Astrocyte (in vitro differentiated cells and primary cell): ENCODE measurements around the gene IQSEC2. TPM values are rescaled to one million over a fixed set of nuclear protein-coding genes. Genes with fewer than 3 reads are reported as not detected.

ENCODE experiments used
- DNase-seq: peaks from one replicate; pipeline ENCODE4 v3.0.0-alpha.2; 2010; ENCODE audit warnings: low read depth
- FAIRE-seq: peaks from 2 replicates; lab custom pipeline; 2011; peaks lifted over from hg19 to GRCh38; lab: Jason Lieb, UNC
- H2AFZ ChIP-seq: 2 replicates; pipeline ENCODE4 v1.6.0; 2012; ENCODE audit warnings: low read depth, low read length, inconsistent platforms
- H3K27ac ChIP-seq: 2 replicates; pipeline ENCODE4 v1.5.1; 2011; ENCODE audit warnings: low read depth, low read length, inconsistent platforms
- H3K27me3 ChIP-seq: 2 replicates; pipeline ENCODE4 v1.6.0; 2011; ENCODE audit warnings: low read length, inconsistent platforms; ENCODE audit not compliant: insufficient read depth
- H3K36me3 ChIP-seq: 2 replicates; pipeline ENCODE4 v1.5.1; 2011; ENCODE audit warnings: low read length, inconsistent platforms; ENCODE audit not compliant: insufficient read depth
- H3K4me1 ChIP-seq: 2 replicates; pipeline ENCODE4 v1.5.1; 2011; ENCODE audit warnings: low read length, inconsistent platforms; ENCODE audit not compliant: insufficient read depth
- H3K4me2 ChIP-seq: 2 replicates; pipeline ENCODE4 v1.6.0; 2012; ENCODE audit warnings: low read length, inconsistent platforms
- H3K4me3 ChIP-seq: 2 replicates; pipeline ENCODE4 v1.5.1; 2011; ENCODE audit warnings: low read depth, mild to moderate bottlenecking, low read length, inconsistent platforms; ENCODE audit not compliant: insufficient read depth
- H3K79me2 ChIP-seq: 2 replicates; pipeline ENCODE4 v1.6.0; 2012; ENCODE audit warnings: mild to moderate bottlenecking, low read length, inconsistent platforms; ENCODE audit not compliant: insufficient read depth
- H3K9ac ChIP-seq: 2 replicates; pipeline ENCODE4 v1.6.0; 2012; ENCODE audit warnings: mild to moderate bottlenecking, low read length, inconsistent platforms
- H3K9me3 ChIP-seq: 2 replicates; pipeline ENCODE4 v1.5.1; 2012; ENCODE audit warnings: low read depth, mild to moderate bottlenecking, low read length, inconsistent platforms; ENCODE audit not compliant: insufficient read depth
- H4K20me1 ChIP-seq: 2 replicates; pipeline ENCODE4 v1.6.0; 2012; ENCODE audit warnings: low read length, inconsistent platforms; ENCODE audit not compliant: insufficient read depth
- H3K27ac Mint-ChIP-seq: one replicate; pipeline ENCODE4 v1.8.0; 2021; ENCODE audit warnings: mild to moderate bottlenecking, mixed read lengths; ENCODE audit not compliant: unreplicated experiment
- H3K27me3 Mint-ChIP-seq: one replicate; pipeline ENCODE4 v1.8.0; 2021; ENCODE audit warnings: low read depth, mixed read lengths; ENCODE audit not compliant: unreplicated experiment
- H3K36me3 Mint-ChIP-seq: one replicate; pipeline ENCODE4 v1.8.0; 2021; ENCODE audit warnings: low read depth, mixed read lengths; ENCODE audit not compliant: unreplicated experiment
- H3K4me1 Mint-ChIP-seq: one replicate; pipeline ENCODE4 v1.8.0; 2021; ENCODE audit warnings: low read depth, mixed read lengths; ENCODE audit not compliant: unreplicated experiment
- H3K4me3 Mint-ChIP-seq: one replicate; pipeline ENCODE4 v1.8.0; 2021; ENCODE audit warnings: mild to moderate bottlenecking, moderate library complexity, mixed read lengths; ENCODE audit not compliant: unreplicated experiment
- H3K9me3 Mint-ChIP-seq: one replicate; pipeline ENCODE4 v1.8.0; 2021; ENCODE audit warnings: mild to moderate bottlenecking, mixed read lengths; ENCODE audit not compliant: unreplicated experiment
- CTCF ChIP-seq: IDR thresholded peaks from 2 replicates; pipeline ENCODE4 v1.5.1; 2011; ENCODE audit warnings: low read depth, mild to moderate bottlenecking, inconsistent platforms, low read length, moderate library complexity; ENCODE audit not compliant: insufficient read depth
- EZH2 ChIP-seq: IDR thresholded peaks from 2 replicates; pipeline ENCODE4 v1.6.1; 2012; ENCODE audit warnings: mild to moderate bottlenecking, low read length, inconsistent platforms; ENCODE audit not compliant: insufficient read depth
- total RNA-seq: library from RNA; stranded (reverse); gene quantifications from 2 replicates; pipeline ENCODE4 v1.2.1, GENCODE V29; 2021

The IQSEC2 gene
- total RNA-seq, 1 donor from 2014 or later, result 8.2 TPM

GRCh38 chrX:53262918-53263394, 18.4 kb downstream of the IQSEC2 start:
- Histone ChIP-seq H3K36me3 (no peaks in the 10 kb centered on the region), H3K27me3 (no peaks in the 10 kb centered on the region), H3K9me3 (no peaks in the 10 kb centered on the region), H4K20me1 (peaks cover 8% of the 10 kb centered on the region), H3K4me3 (no peak overlapping the region), H3K4me1 (peaks cover 15% of the 10 kb centered on the region), H3K27ac (no peak overlapping the region), H3K4me2 (peak overlapping the region; percentile 65), H2AFZ (no peak overlapping the region), H3K9ac (no peak overlapping the region), H3K79me2 (no peaks in the 10 kb centered on the region)
- peaks cover under 1% of the 10 kb centered on the region for H3K27me3 Mint-ChIP-seq
- peaks cover under 1% of the 10 kb centered on the region for H3K9me3 Mint-ChIP-seq
- DNase-seq (peak; percentile 56), FAIRE-seq (peak; percentile 97)
- H3K36me3 Mint-ChIP-seq, result peaks cover 5% of the 10 kb centered on the region
- H3K4me3 Mint-ChIP-seq, result no peak overlapping the region
- no peak overlapping the region for H3K27ac Mint-ChIP-seq
- peaks cover 19% of the 10 kb centered on the region for H3K4me1 Mint-ChIP-seq
- TF ChIP-seq EZH2 (no peak), CTCF (no peak)

DNA sequence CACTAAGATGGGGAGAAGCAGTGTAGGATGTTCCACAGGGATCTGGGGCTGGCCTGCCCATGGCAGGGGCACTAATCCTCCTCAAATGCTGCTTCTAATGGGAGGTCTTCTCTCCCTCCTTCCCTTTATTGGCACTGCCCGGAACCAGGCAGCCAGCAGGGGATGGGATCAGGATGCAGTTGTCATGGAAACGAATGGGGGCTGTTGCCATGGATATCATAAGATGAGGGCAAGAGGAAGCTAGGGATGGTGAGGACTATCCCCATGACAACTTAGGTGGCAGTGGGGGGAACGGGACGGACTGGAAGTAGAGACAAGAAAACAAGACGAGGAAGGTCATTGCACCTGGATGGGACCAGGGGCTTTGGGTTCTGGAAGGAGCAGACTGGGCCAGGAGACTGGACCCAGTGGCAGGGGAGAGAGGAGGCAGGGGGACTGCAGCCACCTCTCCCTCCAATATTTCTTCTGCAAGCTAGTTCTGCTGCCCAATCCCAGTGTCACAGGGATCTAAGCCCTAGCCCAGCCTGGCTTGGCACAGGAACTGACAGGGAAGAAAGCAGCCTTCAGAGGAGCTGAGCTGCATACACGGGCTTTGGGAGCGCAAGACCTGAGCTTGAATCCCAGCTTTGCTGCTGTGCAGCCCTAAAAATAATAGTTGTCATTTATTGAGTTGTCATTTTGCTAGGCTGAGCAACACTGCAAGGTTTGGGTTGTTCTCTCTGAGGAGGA, 19.0 kb downstream of the IQSEC2 start:
- FAIRE-seq, result no peak
- Histone ChIP-seq H3K4me2 (peak overlapping the region; percentile 65), H3K9me3 (no peaks in the 10 kb centered on the region), H4K20me1 (peaks cover 8% of the 10 kb centered on the region), H3K4me1 (peaks cover 15% of the 10 kb centered on the region), H2AFZ (no peak overlapping the region), H3K79me2 (no peaks in the 10 kb centered on the region), H3K27ac (no peak overlapping the region), H3K4me3 (no peak overlapping the region), H3K27me3 (no peaks in the 10 kb centered on the region), H3K9ac (no peak overlapping the region), H3K36me3 (no peaks in the 10 kb centered on the region)
- Mint-ChIP-seq H3K4me3 (no peak overlapping the region), H3K9me3 (peaks cover 1% of the 10 kb centered on the region), H3K36me3 (peaks cover 6% of the 10 kb centered on the region), H3K4me1 (peaks cover 19% of the 10 kb centered on the region), H3K27ac (no peak overlapping the region), H3K27me3 (peaks cover 4% of the 10 kb centered on the region)
- DNase-seq, result no peak
- TF ChIP-seq EZH2 (no peak), CTCF (no peak)
